H1 (cell line): ENCODE results near the gene IMPDH1. TPM values are rescaled to one million over a fixed set of nuclear protein-coding genes. Genes with fewer than 3 reads are reported as not detected.
A peak's percentile ranks its signal among the peaks of the same experiment; 100 is the strongest.

Source experiments
- CTCF ChIA-PET: fragments of 300-600 bp; sonication (Branson Sonifier 250); formaldehyde crosslinking; loops from one replicate; lab custom pipeline; 2021; ENCODE audit not compliant: partially characterized antibody; lab: Charles Lee
- POLR2A ChIA-PET: fragments of 300-600 bp; sonication (Branson Sonifier 250); formaldehyde crosslinking; loops from one replicate; lab custom pipeline; 2021; ENCODE audit warnings: inconsistent platforms; ENCODE audit not compliant: partially characterized antibody; lab: Charles Lee
- DNase-seq, 2 experiments: peaks; one replicate each; pipeline versions ENCODE4 v3.0.0 to v3.0.0-alpha.2; 2010 to 2022; ENCODE audit warnings: low spot score in 2 of 2, low read depth in 1 of 2, mixed read lengths in 1 of 2
- FAIRE-seq: peaks from 2 replicates; lab custom pipeline; 2011; peaks lifted over from hg19 to GRCh38; lab: Jason Lieb, UNC
- H2AFZ ChIP-seq: 2 replicates; pipeline ENCODE4 v1.8.1; 2012; ENCODE audit warnings: low read length, inconsistent platforms
- H2AK5ac ChIP-seq: 2 replicates; pipeline ENCODE4 v1.6.1; 2013; ENCODE audit warnings: low read depth, low read length
- H2BK120ac ChIP-seq: replicated peaks from 2 replicates; pipeline ENCODE3; 2013; ENCODE audit warnings: low read depth, low read length, inconsistent platforms
- H2BK12ac ChIP-seq: 2 replicates; pipeline ENCODE4 v1.6.1; 2013; ENCODE audit warnings: low read depth, low read length
- H2BK15ac ChIP-seq: 2 replicates; pipeline ENCODE4 v1.6.1; 2013; ENCODE audit warnings: low read length
- H2BK20ac ChIP-seq: 2 replicates; pipeline ENCODE4 v1.6.1; 2013; ENCODE audit warnings: low read length
- H2BK5ac ChIP-seq: 2 replicates; pipeline ENCODE4 v1.6.1; 2013; ENCODE audit warnings: low read depth, low read length
- H3K14ac ChIP-seq: 2 replicates; pipeline ENCODE4 v1.6.1; 2013; ENCODE audit warnings: inconsistent platforms; ENCODE audit not compliant: insufficient read length
- H3K18ac ChIP-seq: 2 replicates; pipeline ENCODE4 v1.6.1; 2013; ENCODE audit warnings: low read length; ENCODE audit errors: extremely low read depth
- H3K23ac ChIP-seq: 2 replicates; pipeline ENCODE4 v1.6.1; 2013; ENCODE audit warnings: inconsistent platforms; ENCODE audit not compliant: insufficient read length
- H3K23me2 ChIP-seq: 2 replicates; pipeline ENCODE4 v1.6.1; 2013; ENCODE audit warnings: low read depth, low read length
- H3K27ac ChIP-seq: 2 replicates; pipeline ENCODE4 v1.6.1; 2011; ENCODE audit warnings: low read depth, low read length, inconsistent platforms
- H3K27me3 ChIP-seq, 4 experiments: replicated peaks in 1 of 4; 1 replicate in 1 of 4; 2 replicates in 3 of 4; pipeline versions ENCODE4 v1.6.1 to v1.8.1; 2011 to 2013; ENCODE audit warnings: low read length in 3 of 4, mild to moderate bottlenecking in 3 of 4, inconsistent platforms in 2 of 4, mixed read lengths in 2 of 4, moderate library complexity in 1 of 4; ENCODE audit not compliant: control insufficient read depth in 3 of 4, insufficient read depth in 3 of 4; ENCODE audit errors: extremely low read depth in 1 of 4
- H3K36me3 ChIP-seq, 4 experiments: 2 replicates each; pipeline versions ENCODE4 v1.6.1 to v1.8.1; 2011 to 2013; ENCODE audit warnings: mild to moderate bottlenecking in 4 of 4, low read length in 3 of 4, moderate library complexity in 2 of 4, control low read depth in 1 of 4, inconsistent platforms in 1 of 4; ENCODE audit not compliant: insufficient read depth in 4 of 4, control insufficient read depth in 2 of 4
- H3K4ac ChIP-seq: replicated peaks from 2 replicates; pipeline ENCODE3; 2013; ENCODE audit warnings: low read length, low read depth, mixed read lengths, inconsistent platforms; ENCODE audit not compliant: insufficient read length
- H3K4me1 ChIP-seq, 4 experiments: replicated peaks in 1 of 4; 1 replicate in 1 of 4; 2 replicates in 3 of 4; pipeline versions ENCODE4 v1.6.1 to v1.8.1; 2011 to 2013; ENCODE audit warnings: low read length in 3 of 4, inconsistent platforms in 2 of 4, mixed read lengths in 1 of 4; ENCODE audit not compliant: insufficient read depth in 4 of 4, control insufficient read depth in 3 of 4
- H3K4me2 ChIP-seq, 2 experiments: 2 replicates each; pipeline versions ENCODE4 v1.6.1 to v1.8.1; 2011 to 2013; ENCODE audit warnings: low read depth in 2 of 2, low read length in 2 of 2, control low read depth in 1 of 2, inconsistent platforms in 1 of 2, mild to moderate bottlenecking in 1 of 2; ENCODE audit not compliant: insufficient read depth in 1 of 2
- H3K4me3 ChIP-seq, 4 experiments: fragments of 200-600, 300-600 bp in 1 of 4; sonication (generic), shearing (Covaris generic), sonication (Bioruptor Twin) in 1 of 4; 2 replicates each; pipeline versions ENCODE4 v1.5.1 to v1.8.1; 2011 to 2016; ENCODE audit warnings: low read length in 4 of 4, low read depth in 3 of 4, control low read depth in 2 of 4, inconsistent platforms in 2 of 4, mild to moderate bottlenecking in 2 of 4, mixed read lengths in 1 of 4, moderate library complexity in 1 of 4; ENCODE audit not compliant: insufficient read depth in 2 of 4; ENCODE audit errors: extremely low read depth in 1 of 4
- H3K56ac ChIP-seq: replicated peaks from 2 replicates; pipeline ENCODE3; 2013; ENCODE audit warnings: low read depth, mild to moderate bottlenecking, mixed read lengths, low read length, inconsistent platforms; ENCODE audit not compliant: insufficient read length
- H3K79me1 ChIP-seq: 2 replicates; pipeline ENCODE4 v1.6.1; 2013; ENCODE audit warnings: low read depth, low read length, control low read depth
- H3K79me2 ChIP-seq, 2 experiments: 2 replicates each; pipeline versions ENCODE4 v1.6.1 to v1.8.1; 2012 to 2013; ENCODE audit warnings: low read length in 2 of 2, mild to moderate bottlenecking in 2 of 2, inconsistent platforms in 1 of 2; ENCODE audit not compliant: insufficient read depth in 2 of 2, control insufficient read depth in 1 of 2
- H3K9ac ChIP-seq, 4 experiments: replicated peaks in 1 of 4; 1 replicate in 1 of 4; 2 replicates in 3 of 4; pipeline versions ENCODE4 v1.6.1 to v1.8.1; 2011 to 2013; ENCODE audit warnings: low read depth in 3 of 4, low read length in 3 of 4, control low read depth in 2 of 4, mild to moderate bottlenecking in 2 of 4, moderate library complexity in 2 of 4, inconsistent platforms in 1 of 4; ENCODE audit errors: extremely low read depth in 1 of 4
- H3K9me3 ChIP-seq, 2 experiments: 2 replicates each; pipeline versions ENCODE4 v1.6.1 to v1.8.1; 2012 to 2013; ENCODE audit warnings: mild to moderate bottlenecking in 2 of 2, moderate library complexity in 2 of 2, control low read depth in 1 of 2, inconsistent platforms in 1 of 2, low read depth in 1 of 2, low read length in 1 of 2, mixed read lengths in 1 of 2; ENCODE audit not compliant: insufficient read depth in 2 of 2
- H4K20me1 ChIP-seq, 2 experiments: replicated peaks in 1 of 2; 2 replicates each; pipeline versions ENCODE3 to v1.8.1; 2011 to 2013; ENCODE audit warnings: inconsistent platforms in 2 of 2, low read length in 2 of 2, mild to moderate bottlenecking in 1 of 2; ENCODE audit not compliant: insufficient read depth in 2 of 2, control insufficient read depth in 1 of 2
- H4K5ac ChIP-seq: 2 replicates; pipeline ENCODE4 v1.6.1; 2013; ENCODE audit warnings: low read length, low read depth, mixed read lengths, inconsistent platforms; ENCODE audit not compliant: insufficient read length
- H4K8ac ChIP-seq: 2 replicates; pipeline ENCODE4 v1.8.0; 2013; ENCODE audit warnings: mild to moderate bottlenecking, moderate library complexity, low read length, inconsistent platforms; ENCODE audit not compliant: insufficient read depth; ENCODE audit errors: extremely low read depth
- H4K91ac ChIP-seq: replicated peaks from 2 replicates; pipeline ENCODE3; 2013; ENCODE audit warnings: low read length, mixed read lengths, inconsistent platforms; ENCODE audit not compliant: insufficient read length
- CTCF ChIP-seq, 3 experiments: IDR thresholded peaks; 1 replicate in 2 of 3; 2 replicates in 1 of 3; pipeline versions ENCODE4 v1.5.1 to v1.6.1; 2011; ENCODE audit warnings: low read length in 3 of 3, mild to moderate bottlenecking in 3 of 3, inconsistent platforms in 2 of 3, low read depth in 1 of 3, moderate library complexity in 1 of 3; ENCODE audit not compliant: insufficient read depth in 1 of 3; ENCODE audit errors: control extremely low read depth in 1 of 3
- YY1 ChIP-seq: IDR thresholded peaks from 2 replicates; pipeline ENCODE4 v1.6.1; 2011; ENCODE audit warnings: low read depth, mild to moderate bottlenecking, low read length
- WGBS, 2 experiments: shearing (Covaris generic) in 1 of 2; methylation state at CpG; one replicate each; pipeline versions ENCODE4 v1.1.6 to v1.1.7; 2013 to 2015; ENCODE audit warnings: low lambda C conversion rate in 2 of 2, mixed read lengths in 2 of 2, inconsistent platforms in 1 of 2, low coverage in 1 of 2, missing lambda C conversion rate in 1 of 2; ENCODE audit not compliant: insufficient replicate concordance in 2 of 2, insufficient coverage in 1 of 2, insufficient read length in 1 of 2; ENCODE audit errors: extremely low coverage in 1 of 2, missing lambda C conversion rate in 1 of 2; 5-methylcytosine and 5-hydroxymethylcytosine counted together
- polyA plus RNA-seq, 7 experiments: library from polyadenylated mRNA; depleted of rRNA in 3 of 7; stranded (reverse) in 5 of 7; unstranded in 2 of 7; fragments of >200 nt in 5 of 7; fragments of 200-250 nt in 2 of 7; gene quantifications; 1 replicate in 5 of 7; 2 replicates in 1 of 7; 4 replicates in 1 of 7; pipeline versions ENCODE4 v1.2.1 to v1.2.3, GENCODE V29; 2011 to 2013; ENCODE audit warnings: missing spikeins in 2 of 7, mixed read lengths in 2 of 7
- total RNA-seq: library from RNA; stranded (reverse); fragmentation: NEBNext Ultra II Directional; extraction: Animal tissue kit (Norgen Biotek cat#: 25700); gene quantifications from 2 replicates; pipeline ENCODE4 v1.2.1, GENCODE V29; 2021

Gene IMPDH1
- total and polyA plus RNA-seq, 2 of the 8 experiments (the other 6 are each of a cell fraction or from before 2014, with no cell fraction given) = 45.8 TPM

GRCh38 chr7:128430207-128430606, 20.4 kb upstream of the IMPDH1 start:
- ChIA-PET CTCF (interaction anchor here (0.6 to 25.2 kb wide), 8 partner anchors 13 to 493 kb away, joined by 3 to 477 read pairs (median 110); partner anchors contain the start of genes IMPDH1 and METTL2B), POLR2A (interaction anchor here (1.6 to 3.8 kb wide), 3 partner anchors 14 to 29 kb away, joined by 3 to 15 read pairs (median 3); partner anchors contain the start of gene HILPDA)
- FAIRE-seq (no peak), DNase-seq (no peak)
- no peaks in the 10 kb centered on the region for H3K23me2 ChIP-seq
- no peak overlapping the region for H3K4ac ChIP-seq
- no peaks in the 10 kb centered on the region for H4K20me1 ChIP-seq
- no peak overlapping the region for H4K5ac ChIP-seq
- no peaks in the 10 kb centered on the region for H3K79me2 ChIP-seq
- H3K23ac ChIP-seq = no peak overlapping the region
- H3K18ac ChIP-seq = peak overlapping the region; percentile 24; the same call in 1 of the 2 replicates
- H3K9me3 ChIP-seq = no peaks in the 10 kb centered on the region
- TF ChIP-seq CTCF (IDR thresholded peaks at IDR 0.05; ENCODE audit: control extremely low read depth in 1 of 3, insufficient read depth in 1 of 3, low read depth in 1 of 3, low read length in 3 of 3) (0 out of 4 replicates have a peak, but pooled peaks of 1 of the 3 experiments have one; percentile 12), YY1 (no peak)
- H3K4me1 ChIP-seq = peaks cover 2 to 9% (median 6%) of the 10 kb centered on the region in 4 experiments; a peak in 4 of 7 replicates
- H3K27ac ChIP-seq = no peak overlapping the region
- no peak overlapping the region for H2BK120ac ChIP-seq
- no peak overlapping the region for H2BK20ac ChIP-seq
- H2BK12ac ChIP-seq = 0 out of 2 replicates have a peak overlapping the region, but pooled peaks have one; percentile 68
- H3K14ac ChIP-seq = no peak overlapping the region
- no peak overlapping the region for H4K8ac ChIP-seq
- H3K79me1 ChIP-seq = no peaks in the 10 kb centered on the region
- no peaks in the 10 kb centered on the region for H3K36me3 ChIP-seq
- no peak overlapping the region for H4K91ac ChIP-seq
- H3K4me2 ChIP-seq = no peak overlapping the region
- H2BK15ac ChIP-seq = no peak overlapping the region
- no peak overlapping the region for H3K4me3 ChIP-seq
- H3K27me3 ChIP-seq = no peaks in the 10 kb centered on the region
- no peak overlapping the region for H2AFZ ChIP-seq
- no peak overlapping the region for H3K9ac ChIP-seq
- 84% methylated on average over 3 of the region's 3 CpGs; no CpG with 5 or more reads in 1 of the 2 experiments for WGBS, 2 experiments
- no peak overlapping the region for H3K56ac ChIP-seq
- peak overlapping the region; percentile 28; the same call in 1 of the 2 replicates for H2AK5ac ChIP-seq
- no peak overlapping the region for H2BK5ac ChIP-seq
